Keratinocyte (primary cell): ENCODE measurements around the gene WDFY2. TPM values are rescaled to one million over a fixed set of nuclear protein-coding genes. Genes with fewer than 3 reads are reported as not detected.

Experiments
- DNase-seq: peaks from one replicate; pipeline ENCODE4 v3.0.0-alpha.2; 2011; ENCODE audit warnings: low read depth, missing footprints, low spot score
- FAIRE-seq: peaks from 2 replicates; lab custom pipeline; 2011; peaks lifted over from hg19 to GRCh38; lab: Jason Lieb, UNC
- H2AFZ ChIP-seq: 2 replicates; pipeline ENCODE4 v1.6.0; 2012; ENCODE audit warnings: low read length, control low read depth, inconsistent platforms; ENCODE audit not compliant: control insufficient read depth
- H3K27ac ChIP-seq: 2 replicates; pipeline ENCODE4 v1.5.1; 2011; ENCODE audit warnings: low read length; ENCODE audit not compliant: control insufficient read depth, insufficient read depth
- H3K27me3 ChIP-seq: 3 replicates; pipeline ENCODE4 v1.6.0; 2011; ENCODE audit warnings: low read length; ENCODE audit not compliant: control insufficient read depth, insufficient read depth; ENCODE audit errors: extremely low read depth
- H3K36me3 ChIP-seq, 2 experiments: 2 replicates in 1 of 2; 3 replicates in 1 of 2; pipeline ENCODE4 v1.5.1; 2011; ENCODE audit warnings: low read length in 2 of 2, mild to moderate bottlenecking in 1 of 2; ENCODE audit not compliant: control insufficient read depth in 2 of 2, insufficient read depth in 2 of 2; ENCODE audit errors: extremely low read depth in 1 of 2
- H3K4me1 ChIP-seq: 3 replicates; pipeline ENCODE4 v1.5.1; 2011; ENCODE audit warnings: low read length; ENCODE audit not compliant: control insufficient read depth, insufficient read depth; ENCODE audit errors: extremely low read depth
- H3K4me2 ChIP-seq: 3 replicates; pipeline ENCODE4 v1.6.0; 2011; ENCODE audit warnings: low read depth, low read length; ENCODE audit not compliant: control insufficient read depth, insufficient read depth; ENCODE audit errors: extremely low read depth
- H3K4me3 ChIP-seq, 3 experiments: fragments of 200-600 bp in 1 of 3; sonication (generic) in 1 of 3; 2 replicates in 2 of 3; 3 replicates in 1 of 3; pipeline ENCODE4 v1.5.1; 2011 to 2016; ENCODE audit warnings: low read length in 3 of 3, mild to moderate bottlenecking in 3 of 3, control low read depth in 2 of 3, inconsistent platforms in 1 of 3, low read depth in 1 of 3, mixed read lengths in 1 of 3, mixed run types in 1 of 3, moderate library complexity in 1 of 3; ENCODE audit not compliant: control insufficient read depth in 2 of 3, insufficient read depth in 2 of 3; ENCODE audit errors: extremely low read depth in 1 of 3
- H3K79me2 ChIP-seq: 2 replicates; pipeline ENCODE4 v1.6.0; 2012; ENCODE audit warnings: low read length; ENCODE audit not compliant: control insufficient read depth, insufficient read depth
- H3K9ac ChIP-seq: 3 replicates; pipeline ENCODE4 v1.6.0; 2011; ENCODE audit warnings: low read length; ENCODE audit not compliant: control insufficient read depth, insufficient read depth; ENCODE audit errors: extremely low read depth
- H3K9me1 ChIP-seq: 3 replicates; pipeline ENCODE4 v1.6.0; 2011; ENCODE audit warnings: low read length; ENCODE audit not compliant: control insufficient read depth, insufficient read depth; ENCODE audit errors: extremely low read depth
- H3K9me3 ChIP-seq: 2 replicates; pipeline ENCODE4 v1.5.1; 2012; ENCODE audit warnings: low read depth, low read length; ENCODE audit not compliant: control insufficient read depth
- H4K20me1 ChIP-seq: 3 replicates; pipeline ENCODE4 v1.6.0; 2011; ENCODE audit warnings: low read length; ENCODE audit not compliant: control insufficient read depth, insufficient read depth; ENCODE audit errors: extremely low read depth
- EZH2 ChIP-seq: IDR thresholded peaks from one replicate; pipeline ENCODE4 v1.6.1; 2012; ENCODE audit warnings: inconsistent platforms, mild to moderate bottlenecking, low read length, moderate library complexity
- dilution Hi-C: fragments of 300-500 bp; cut with MboI; formaldehyde crosslinking; loops from one replicate; pipeline ENCODE4 v1.7.0; 2020; ENCODE audit warnings: low sequenced_read_pairs; ENCODE audit not compliant: extremely low pct_ligation_motif_present
- polyA plus RNA-seq, 5 experiments: library from polyadenylated mRNA; depleted of rRNA in 3 of 5; stranded (reverse) in 3 of 5; stranded (forward) in 1 of 5; unstranded in 1 of 5; fragments of >200 nt; gene quantifications; 1 replicate in 1 of 5; 2 replicates in 3 of 5; 3 replicates in 1 of 5; pipeline versions ENCODE4 v1.2.1 to v1.2.3, GENCODE V29; 2011 to 2012; ENCODE audit warnings: missing spikeins in 2 of 5, low read depth in 1 of 5, low replicate concordance in 1 of 5
- TF ChIP-seq, protein P1 (sequence below), 3 experiments: IDR thresholded peaks in 1 of 3; conservative IDR thresholded peaks in 1 of 3; optimal IDR thresholded peaks in 1 of 3; 2 replicates in 2 of 3; 3 replicates in 1 of 3; pipeline versions ENCODE3 to v1.5.1; 2011; ENCODE audit warnings: low read length in 3 of 3, mild to moderate bottlenecking in 3 of 3, moderate library complexity in 2 of 3, control low read depth in 1 of 3, inconsistent platforms in 1 of 3; ENCODE audit not compliant: insufficient read depth in 2 of 3; ENCODE audit errors: extremely low read depth in 1 of 3

WDFY2 gene
- polyA plus RNA-seq, 1 donor (not counting 4 experiments of a cell fraction or from before 2014, with no cell fraction given): 18.6 TPM

DNA sequence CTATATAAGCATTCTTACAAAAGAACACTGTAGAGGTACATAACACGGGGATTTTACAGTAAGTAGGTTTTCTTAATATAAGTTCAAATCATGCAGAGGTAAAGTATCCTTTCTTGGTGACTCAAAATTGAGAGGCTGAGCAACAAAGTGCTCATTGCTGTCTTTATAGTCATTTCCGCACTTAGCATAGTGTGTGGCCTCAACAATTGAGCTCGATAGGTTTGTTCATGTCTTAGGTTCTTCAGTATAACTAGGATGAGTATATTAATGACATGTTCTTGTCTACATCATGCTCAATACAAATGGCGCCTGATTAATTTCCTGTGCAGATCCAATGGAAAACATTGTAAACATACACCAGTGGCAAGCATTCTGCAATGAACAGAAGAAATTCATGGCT is 1.4 kb downstream of the WDFY2 start:
- H3K9ac ChIP-seq: peak overlapping the region; percentile 93
- no peaks in the 10 kb centered on the region for H3K9me1 ChIP-seq
- no peaks in the 10 kb centered on the region for H4K20me1 ChIP-seq
- DNase-seq (no peak), FAIRE-seq (peak; percentile 88)
- peaks cover 3 to 7% of the 10 kb centered on the region in 2 experiments for H3K36me3 ChIP-seq
- H3K4me2 ChIP-seq: peak overlapping the region; percentile 94
- no peak overlapping the region for H2AFZ ChIP-seq
- peaks cover 69% of the 10 kb centered on the region for H3K79me2 ChIP-seq
- H3K27ac ChIP-seq: peak overlapping the region; percentile 91
- H3K4me3 ChIP-seq: peak overlapping the region; percentile 74 to 96 (median 84)
- dilution Hi-C loops: no loop called here
- H3K27me3 ChIP-seq: no peaks in the 10 kb centered on the region
- peaks cover 56% of the 10 kb centered on the region for H3K4me1 ChIP-seq
- no peaks in the 10 kb centered on the region for H3K9me3 ChIP-seq
- TF ChIP-seq, protein P1, sequence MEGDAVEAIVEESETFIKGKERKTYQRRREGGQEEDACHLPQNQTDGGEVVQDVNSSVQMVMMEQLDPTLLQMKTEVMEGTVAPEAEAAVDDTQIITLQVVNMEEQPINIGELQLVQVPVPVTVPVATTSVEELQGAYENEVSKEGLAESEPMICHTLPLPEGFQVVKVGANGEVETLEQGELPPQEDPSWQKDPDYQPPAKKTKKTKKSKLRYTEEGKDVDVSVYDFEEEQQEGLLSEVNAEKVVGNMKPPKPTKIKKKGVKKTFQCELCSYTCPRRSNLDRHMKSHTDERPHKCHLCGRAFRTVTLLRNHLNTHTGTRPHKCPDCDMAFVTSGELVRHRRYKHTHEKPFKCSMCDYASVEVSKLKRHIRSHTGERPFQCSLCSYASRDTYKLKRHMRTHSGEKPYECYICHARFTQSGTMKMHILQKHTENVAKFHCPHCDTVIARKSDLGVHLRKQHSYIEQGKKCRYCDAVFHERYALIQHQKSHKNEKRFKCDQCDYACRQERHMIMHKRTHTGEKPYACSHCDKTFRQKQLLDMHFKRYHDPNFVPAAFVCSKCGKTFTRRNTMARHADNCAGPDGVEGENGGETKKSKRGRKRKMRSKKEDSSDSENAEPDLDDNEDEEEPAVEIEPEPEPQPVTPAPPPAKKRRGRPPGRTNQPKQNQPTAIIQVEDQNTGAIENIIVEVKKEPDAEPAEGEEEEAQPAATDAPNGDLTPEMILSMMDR (optimal IDR thresholded peaks at IDR 0.05 in 1 of 3, IDR thresholded peaks at IDR 0.05 in 1 of 3, conservative IDR thresholded peaks at IDR 0.05 in 1 of 3; ENCODE audit: extremely low read depth in 1 of 3, insufficient read depth in 2 of 3, low read length in 3 of 3): no peak
- TF ChIP-seq EZH2: no peak

DNA sequence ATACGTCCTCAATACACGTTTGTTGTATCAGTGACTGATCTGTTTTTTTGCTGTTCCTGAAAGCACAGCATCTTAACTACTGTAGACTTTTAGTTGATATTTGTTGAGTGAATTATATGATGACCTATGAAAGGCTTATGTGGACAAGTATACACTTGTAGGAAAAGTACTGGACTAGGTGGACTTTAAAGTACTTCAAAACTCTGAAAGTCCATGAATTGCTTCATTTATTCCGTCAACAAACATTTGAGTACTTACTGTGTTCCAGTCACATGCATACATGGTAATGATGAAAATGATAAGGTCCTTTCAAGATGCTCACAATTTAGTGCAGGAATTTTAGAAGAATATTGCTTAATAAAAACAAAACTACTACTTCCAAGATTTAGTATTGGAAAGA is 3.1 kb downstream of the WDFY2 start:
- H3K27ac ChIP-seq: no peak overlapping the region
- DNase-seq: no peak
- H3K79me2 ChIP-seq: peaks cover 72% of the 10 kb centered on the region
- no peak for FAIRE-seq
- H3K4me2 ChIP-seq: peak overlapping the region; percentile 94
- H2AFZ ChIP-seq: no peak overlapping the region
- TF ChIP-seq EZH2: no peak
- TF ChIP-seq, protein P1 (optimal IDR thresholded peaks at IDR 0.05 in 1 of 3, IDR thresholded peaks at IDR 0.05 in 1 of 3, conservative IDR thresholded peaks at IDR 0.05 in 1 of 3; ENCODE audit: extremely low read depth in 1 of 3, insufficient read depth in 2 of 3, low read length in 3 of 3): no peak
- H3K4me3 ChIP-seq: no peak overlapping the region
- peaks cover 72% of the 10 kb centered on the region for H3K4me1 ChIP-seq
- no peaks in the 10 kb centered on the region for H4K20me1 ChIP-seq
- dilution Hi-C loops: no loop called here
- H3K27me3 ChIP-seq: no peaks in the 10 kb centered on the region
- H3K9me3 ChIP-seq: no peaks in the 10 kb centered on the region
- H3K9me1 ChIP-seq: peaks cover 3% of the 10 kb centered on the region
- H3K36me3 ChIP-seq: peaks cover 1 to 7% of the 10 kb centered on the region in 2 experiments
- H3K9ac ChIP-seq: no peak overlapping the region
